GM18507 (cell line): ENCODE results near the gene MGAM2.

Experiments
- DNase-seq: peaks from one replicate; pipeline ENCODE4 v3.0.0; 2011; ENCODE audit warnings: low read depth; ENCODE audit not compliant: insufficient read length; ENCODE audit errors: extremely low spot score
- FAIRE-seq: peaks from 2 replicates; lab custom pipeline; 2011; peaks lifted over from hg19 to GRCh38; lab: Jason Lieb, UNC

MGAM2 gene

DNA sequence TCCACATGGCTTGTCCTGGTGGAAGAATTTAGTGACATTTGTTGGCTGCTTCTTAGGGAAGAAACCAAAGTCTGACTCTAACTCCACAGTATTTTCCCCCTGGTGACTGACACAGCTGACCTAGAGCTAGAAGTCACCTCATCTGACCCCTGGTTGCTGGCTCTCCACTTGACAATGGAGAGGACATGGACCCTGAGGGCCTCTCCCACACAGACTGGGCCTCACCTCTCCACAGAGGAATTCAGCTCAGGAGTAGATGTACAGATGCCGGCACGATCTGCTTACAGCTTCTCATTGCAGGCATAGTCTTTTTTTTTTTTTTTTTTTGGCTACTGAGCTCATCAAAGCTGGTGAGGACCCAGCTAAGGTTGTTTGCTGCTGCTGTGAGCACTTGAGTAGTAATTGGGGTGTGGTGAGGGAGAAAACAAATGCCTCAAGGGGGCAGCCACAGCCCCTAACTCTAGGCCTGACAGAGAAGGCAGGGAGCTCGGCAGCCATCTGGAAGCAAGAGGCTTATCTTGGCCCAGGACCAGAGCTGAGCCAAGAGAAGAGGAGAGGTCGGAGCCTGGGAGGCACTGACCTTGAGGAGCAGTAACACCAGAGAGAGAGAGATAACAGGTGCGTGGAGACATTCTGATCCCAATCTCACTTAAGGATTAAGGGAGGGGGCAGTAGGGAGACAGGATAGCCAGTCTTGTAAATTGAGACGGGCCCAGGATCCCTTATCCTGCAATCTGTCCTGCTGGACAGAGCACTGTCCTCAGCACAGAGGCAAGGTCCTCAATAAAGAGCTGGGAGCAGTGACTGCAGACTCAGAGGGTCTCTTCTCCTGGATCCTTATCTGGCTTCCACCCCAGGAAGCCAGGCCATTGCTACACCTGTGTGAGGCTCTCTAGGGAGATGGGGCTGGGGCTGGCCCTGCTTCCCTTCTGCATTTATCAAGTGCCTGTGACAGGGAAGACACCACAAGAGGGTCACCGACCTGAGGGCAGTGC lies 136.9 kb downstream of the MGAM2 start:
- DNase-seq (no peak), FAIRE-seq (no peak)

DNA sequence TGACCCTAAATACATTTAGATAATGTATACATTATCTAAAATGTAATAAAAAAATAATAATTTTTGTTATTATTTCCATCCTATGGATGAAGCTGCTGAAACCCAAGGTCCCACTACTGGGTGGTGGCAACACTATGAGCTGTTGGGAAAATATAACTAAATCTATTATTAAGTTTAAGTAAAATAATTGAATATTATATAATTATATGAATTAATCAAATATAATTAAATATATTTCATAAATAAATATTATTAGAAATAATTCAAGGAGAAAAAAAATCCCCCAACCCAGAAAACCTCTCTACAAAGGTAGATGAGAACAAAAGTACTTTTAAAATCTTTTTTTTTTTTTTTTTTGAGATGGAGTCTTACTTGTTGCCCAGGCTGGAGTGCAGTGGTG lies 138.4 kb downstream of the MGAM2 start:
- FAIRE-seq, result no peak
- no peak for DNase-seq

DNA sequence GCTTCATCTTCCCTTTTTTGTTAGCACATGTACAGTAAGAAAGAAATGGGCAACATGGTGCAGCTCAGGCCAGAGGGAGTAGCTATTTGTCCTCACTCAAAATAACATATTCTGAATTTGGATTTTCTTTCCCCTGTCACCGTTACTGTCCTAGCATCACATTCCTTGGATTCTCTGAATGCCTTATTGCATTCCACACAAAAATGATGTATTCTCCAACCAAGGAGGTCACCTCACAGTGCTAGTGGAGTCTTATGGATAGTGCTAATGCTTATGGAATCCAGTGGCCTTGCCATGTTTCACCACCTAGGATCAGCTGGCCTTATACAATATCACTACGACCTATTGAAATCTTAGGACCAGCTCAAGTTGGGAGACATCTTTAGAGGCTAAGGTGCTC lies 139.2 kb downstream of the MGAM2 start:
- DNase-seq, result no peak
- no peak for FAIRE-seq

DNA sequence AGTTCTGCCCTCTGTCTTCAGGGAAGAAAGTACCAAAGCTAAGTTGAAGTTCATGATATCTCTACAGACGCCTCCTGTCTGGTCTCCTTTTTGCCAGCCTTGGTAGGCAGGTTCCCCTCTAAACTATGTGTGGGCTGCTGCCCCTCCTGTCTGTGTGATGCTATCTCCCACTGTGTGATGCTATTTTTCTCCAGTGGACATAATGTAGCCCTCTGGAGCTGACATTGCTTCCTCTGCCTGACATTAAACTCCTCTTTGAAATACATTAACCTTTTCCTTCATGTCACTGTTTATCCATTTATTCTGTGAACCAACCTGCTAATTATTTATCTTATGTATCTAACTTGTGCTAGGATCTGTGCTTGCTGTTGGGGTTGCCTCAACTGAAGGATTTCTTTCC lies 146.4 kb downstream of the MGAM2 start, which contains the start of gene PRSS58:
TSS of gene PRSS58 (minus strand) at position 101 of the 400 bp plus-strand sequence. CDS start 351 bp downstream, outside the sequence.
- no peak for DNase-seq
- FAIRE-seq, result no peak

DNA sequence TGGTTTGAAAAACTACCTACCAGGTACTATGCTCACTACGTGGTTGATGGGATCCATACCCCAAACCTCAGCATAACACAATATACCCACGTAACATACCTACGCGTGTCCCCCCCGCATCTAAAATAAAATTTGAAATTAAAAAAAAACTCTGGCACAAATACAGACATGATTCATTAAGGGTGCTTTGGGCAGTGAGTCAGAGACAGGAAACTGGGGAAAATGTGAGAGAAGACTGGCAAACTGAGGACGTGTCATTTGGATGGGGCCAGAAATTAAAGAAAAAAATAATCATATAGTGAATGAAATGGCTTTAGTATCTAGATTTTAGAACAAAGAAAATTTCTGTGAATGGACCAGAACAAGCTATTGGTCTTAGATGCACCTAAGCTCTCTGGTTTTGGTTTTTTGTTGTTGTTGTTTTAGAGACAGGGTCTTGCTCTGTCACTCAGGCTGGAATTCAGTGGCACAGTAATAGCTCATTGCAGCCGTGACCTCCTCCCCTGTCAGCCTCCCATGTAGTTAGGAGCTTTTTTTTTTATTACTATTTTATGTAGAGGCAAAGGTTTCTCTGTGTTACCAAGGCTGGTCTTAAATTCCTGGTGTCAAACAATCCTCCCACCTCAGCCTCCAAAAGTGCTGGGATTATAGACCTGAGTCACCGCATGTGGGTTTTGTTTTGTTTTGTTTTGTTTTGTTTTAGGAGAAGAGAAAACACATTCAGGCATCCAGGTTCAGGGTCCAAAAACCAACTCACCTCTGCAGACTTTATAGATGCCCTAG lies 152.3 kb downstream of the MGAM2 start:
- DNase-seq (no peak), FAIRE-seq (no peak)
